Spleen (tissue), 11 donors: ENCODE measurements around the gene GMPPB. TPM values are rescaled to one million over a fixed set of nuclear protein-coding genes. Genes with fewer than 3 reads are reported as not detected.
"Not testable (repeated sequence)": the region's sequence is repeated elsewhere in the genome, so short reads cannot be mapped to it uniquely, and the experiment has no call there.

ENCODE experiments used
- DNase-seq: peaks from one replicate; pipeline ENCODE4 v3.0.0-alpha.2; 2020
- H3K27ac ChIP-seq, 8 donors: fragments of 200-600 bp; sonication (generic) in 7 of 8; 1 replicate in 4 of 8; 2 replicates in 4 of 8; pipeline versions ENCODE4 v1.5.0 to v1.8.0; 2016 to 2021; ENCODE audit warnings: inconsistent platforms in 4 of 8, mild to moderate bottlenecking in 4 of 8, moderate library complexity in 1 of 8
- H3K27me3 ChIP-seq, 7 donors: fragments of 200-600 bp; sonication (generic) in 6 of 7; replicated peaks in 1 of 7; 1 replicate in 4 of 7; 2 replicates in 3 of 7; pipeline versions ENCODE4 v1.5.0 to v1.8.0; 2016 to 2021; ENCODE audit warnings: inconsistent platforms in 3 of 7, mild to moderate bottlenecking in 1 of 7
- H3K36me3 ChIP-seq, 6 donors: fragments of 200-600 bp; sonication (generic) in 5 of 6; 1 replicate in 4 of 6; 2 replicates in 2 of 6; pipeline versions ENCODE4 v1.5.0 to v1.8.0; 2016 to 2021; ENCODE audit warnings: inconsistent platforms in 2 of 6
- H3K4me1 ChIP-seq, 6 donors: fragments of 200-600 bp; sonication (generic) in 5 of 6; 1 replicate in 3 of 6; 2 replicates in 3 of 6; pipeline versions ENCODE4 v1.5.0 to v1.8.0; 2016 to 2021; ENCODE audit warnings: inconsistent platforms in 3 of 6
- H3K4me3 ChIP-seq, 8 donors: fragments of 200-600 bp; sonication (generic) in 7 of 8; 1 replicate in 4 of 8; 2 replicates in 4 of 8; pipeline versions ENCODE4 v1.5.0 to v1.8.0; 2016 to 2021; ENCODE audit warnings: inconsistent platforms in 4 of 8, mild to moderate bottlenecking in 4 of 8, moderate library complexity in 2 of 8
- H3K9me3 ChIP-seq, 8 donors: fragments of 200-600 bp; sonication (generic) in 7 of 8; 1 replicate in 4 of 8; 2 replicates in 4 of 8; pipeline versions ENCODE4 v1.5.0 to v1.8.0; 2016 to 2021; ENCODE audit warnings: inconsistent platforms in 4 of 8
- CTCF ChIP-seq, 11 experiments: fragments of 200-600 bp in 7 of 11; fragments of 450-650 bp in 4 of 11; sonication (generic) in 4 of 11; IDR thresholded peaks in 8 of 11; conservative IDR thresholded peaks in 3 of 11; 1 replicate in 7 of 11; 2 replicates in 4 of 11; pipeline versions ENCODE4 v1.4.0 to v1.8.0; 2016 to 2021; ENCODE audit warnings: antibody characterized with exemption in 11 of 11, inconsistent platforms in 4 of 11, mild to moderate bottlenecking in 1 of 11
- POLR2A ChIP-seq, 3 donors: fragments of 450-650 bp; IDR thresholded peaks; one replicate each; pipeline ENCODE4 v1.5.1; 2017; ENCODE audit warnings: antibody characterized with exemption in 3 of 3, mild to moderate bottlenecking in 1 of 3
- POLR2AphosphoS5 ChIP-seq, 3 donors: sonication (generic); formaldehyde crosslinking; IDR thresholded peaks; one replicate each; pipeline ENCODE4 v1.5.1; 2017; ENCODE audit warnings: antibody characterized with exemption in 3 of 3
- WGBS, 5 donors: extraction: QIAGEN DNeasy Blood & Tissue Kit in 3 of 5; methylation state at CpG; one replicate each; pipeline versions ENCODE4 v1.1.5 to v1.1.7; 2013 to 2018; 5-methylcytosine and 5-hydroxymethylcytosine counted together
- intact Hi-C: fragments of 100-400 bp; cut with DNase I; formaldehyde crosslinking; loops from one replicate; pipeline ENCODE4 v1.15.0; 2023; ENCODE audit warnings: low total_unique reads
- polyA plus RNA-seq, 3 donors: library from polyadenylated mRNA; stranded (reverse); fragments of 200-250 nt; gene quantifications; one replicate each; pipeline ENCODE4 v1.2.1, GENCODE V29; 2013
- total RNA-seq, 7 donors: library from RNA; depleted of rRNA in 3 of 7; stranded (reverse); fragments of >200 nt in 3 of 7; fragmentation: NEBNext Ultra II Directional in 4 of 7; extraction: Animal tissue kit (Norgen Biotek cat#: 25700) in 4 of 7; gene quantifications; one replicate each; pipeline versions ENCODE4 v1.1.0 to v1.2.1, GENCODE V29; 2016 to 2021
- donor health status: healthy with polysubstance abuse.
- donor health status: DM: no; HTN: no; CAD: no; lungs with moderate emphysema.
- donor health status: DM: no; HTN: no; CAD: no.
- donor health status: Bipolar disorder and iron deficiency.
- donor health status: healthy.
- donor health status: DM: no; HTN: no; CAD: no.
- donor health status: DM: yes; HTN: yes; CAD: no.

GMPPB gene
- total and polyA plus RNA-seq, 10 donors = 10.8 to 34.3 (median 26.7) TPM

- intact Hi-C loops = no loop called here
- Histone ChIP-seq H3K27ac (no peak overlapping the region), H3K36me3 (peaks cover 0 to 61% (median 17%) of the 10 kb centered on the region in 6 donors), H3K4me1 (peaks cover 0 to 29% (median 17%) of the 10 kb centered on the region in 6 donors), H3K27me3 (no peaks in the 10 kb centered on the region), H3K4me3 (no peak overlapping the region), H3K9me3 (no peaks in the 10 kb centered on the region)
- TF ChIP-seq POLR2A (IDR thresholded peaks at IDR 0.05) = no peak
- TF ChIP-seq CTCF (IDR thresholded peaks at IDR 0.05 in 8 of 11, conservative IDR thresholded peaks at IDR 0.05 in 3 of 11) = no peak
- TF ChIP-seq POLR2AphosphoS5 (IDR thresholded peaks at IDR 0.05) = no peak
- no peak for DNase-seq
- 91 to 97% (median 92%) methylated on average over 4 of the region's 4 CpGs for WGBS, 5 donors
These were observed 27.8 kb upstream of the GMPPB start for GRCh38 chr3:49751501-49751900.

- intact Hi-C loops = no loop called here
- 90 to 97% (median 94%) methylated on average over 4 of the region's 4 CpGs for WGBS, 5 donors
- Histone ChIP-seq H3K4me3 (no peak overlapping the region), H3K36me3 (peaks cover 0 to 76% (median 23%) of the 10 kb centered on the region in 6 donors), H3K9me3 (no peaks in the 10 kb centered on the region), H3K4me1 (peaks cover 0 to 18% (median 9%) of the 10 kb centered on the region in 6 donors), H3K27ac (no peak overlapping the region), H3K27me3 (no peaks in the 10 kb centered on the region)
- TF ChIP-seq POLR2A (IDR thresholded peaks at IDR 0.05) (no peak), POLR2AphosphoS5 (IDR thresholded peaks at IDR 0.05) (no peak), CTCF (IDR thresholded peaks at IDR 0.05 in 8 of 11, conservative IDR thresholded peaks at IDR 0.05 in 3 of 11) (no peak)
- DNase-seq = no peak
These were observed 26.3 kb upstream of the GMPPB start for GRCh38 chr3:49750056-49750455.

GRCh38 chr3:49748874-49749273 lies 25.1 kb upstream of the GMPPB start:
- peaks cover 0 to 88% (median 27%) of the 10 kb centered on the region in 6 donors for H3K36me3 ChIP-seq
- H3K4me1 ChIP-seq, H3K27ac ChIP-seq, intact Hi-C loops, DNase-seq, H3K4me3 ChIP-seq, H3K9me3 ChIP-seq, H3K27me3 ChIP-seq: not testable (repeated sequence)
- WGBS, 5 donors = 91 to 95% (median 93%) methylated on average over 5 of the region's 5 CpGs

GRCh38 chr3:49747792-49748480 lies 24.2 kb upstream of the GMPPB start:
- DNase-seq = no peak
- Histone ChIP-seq H3K4me1 (no peaks in the 10 kb centered on the region), H3K36me3 (peaks cover 0 to 97% (median 30%) of the 10 kb centered on the region in 6 donors), H3K27me3 (no peaks in the 10 kb centered on the region), H3K4me3 (no peak overlapping the region), H3K9me3 (no peaks in the 10 kb centered on the region), H3K27ac (no peak overlapping the region)
- WGBS, 5 donors = 91 to 94% (median 94%) methylated on average over 13 of the region's 13 CpGs
- intact Hi-C loops = no loop called here
- TF ChIP-seq CTCF (IDR thresholded peaks at IDR 0.05 in 8 of 11, conservative IDR thresholded peaks at IDR 0.05 in 3 of 11) (no peak), POLR2AphosphoS5 (IDR thresholded peaks at IDR 0.05) (no peak), POLR2A (IDR thresholded peaks at IDR 0.05) (no peak)
